Kidney (tissue), 14 donors: Measurements from ENCODE around the gene STEAP2. TPM values are rescaled to one million over a fixed set of nuclear protein-coding genes. Genes with fewer than 3 reads are reported as not detected.
A peak's percentile ranks its signal among the peaks of the same experiment; 100 is the strongest.

Experiments used
- DNase-seq, 5 donors: peaks; one replicate each; pipeline ENCODE4 v3.0.0-alpha.2; 2013 to 2020
- FAIRE-seq: peaks from 2 replicates; lab custom pipeline; 2012; peaks lifted over from hg19 to GRCh38; lab: Jason Lieb, UNC
- H3K27ac ChIP-seq, 2 donors: one replicate each; pipeline ENCODE4 v1.7.0; 2013; ENCODE audit warnings: low read depth in 2 of 2, low read length in 2 of 2, inconsistent platforms in 1 of 2
- H3K27me3 ChIP-seq: one replicate; pipeline ENCODE4 v1.7.1; 2013; ENCODE audit warnings: low read length, inconsistent platforms; ENCODE audit not compliant: control insufficient read depth, insufficient read depth
- H3K36me3 ChIP-seq, 3 donors: one replicate each; pipeline versions ENCODE4 v1.7.0 to v1.7.1; 2013; ENCODE audit warnings: low read length in 3 of 3, control low read depth in 1 of 3, inconsistent platforms in 1 of 3; ENCODE audit not compliant: insufficient read depth in 3 of 3, control insufficient read depth in 2 of 3
- H3K4me1 ChIP-seq, 3 donors: one replicate each; pipeline versions ENCODE4 v1.7.0 to v1.7.1; 2013; ENCODE audit warnings: low read length in 3 of 3, inconsistent platforms in 1 of 3, low read depth in 1 of 3; ENCODE audit not compliant: control insufficient read depth in 2 of 3, insufficient read depth in 2 of 3
- H3K4me3 ChIP-seq, 3 donors: one replicate each; pipeline versions ENCODE4 v1.7.0 to v1.8.1; 2013; ENCODE audit warnings: low read length in 3 of 3, control low read depth in 1 of 3, inconsistent platforms in 1 of 3
- H3K9ac ChIP-seq, 3 donors: one replicate each; pipeline versions ENCODE4 v1.7.0 to v1.7.1; 2013; ENCODE audit warnings: low read length in 3 of 3, control low read depth in 1 of 3, inconsistent platforms in 1 of 3
- H3K9me3 ChIP-seq, 3 donors: one replicate each; pipeline versions ENCODE4 v1.7.0 to v1.7.1; 2013; ENCODE audit warnings: low read length in 3 of 3, control low read depth in 1 of 3, inconsistent platforms in 1 of 3; ENCODE audit not compliant: control insufficient read depth in 2 of 3, insufficient read depth in 1 of 3
- intact Hi-C: fragments of 100-400 bp; cut with DNase I; formaldehyde crosslinking; loops from one replicate; pipeline ENCODE4 v1.11.1; 2022
- polyA plus RNA-seq: library from polyadenylated mRNA; stranded (reverse); fragments of 350-450 nt; fragmentation: Illumina TruSeq; extraction: RNeasy Lipid Tissue Mini Kit (QIAGEN cat#74804); gene quantifications from one replicate; pipeline ENCODE4 v1.2.3, GENCODE V29; 2014; ENCODE audit warnings: low read depth, low replicate concordance; ENCODE audit not compliant: insufficient read depth
- total RNA-seq: library from RNA; stranded (reverse); fragmentation: NEBNext Ultra II Directional; extraction: Animal tissue kit (Norgen Biotek cat#: 25700); gene quantifications from one replicate; pipeline ENCODE4 v1.2.1, GENCODE V29; 2021
- TF ChIP-seq, protein P1 (sequence below): IDR thresholded peaks from 3 replicates; pipeline ENCODE4 v1.5.1; 2012; ENCODE audit warnings: mild to moderate bottlenecking, moderate library complexity, borderline replicate concordance; ENCODE audit not compliant: insufficient read depth; ENCODE audit errors: extremely low read depth
- donor health status: control.
- donor health status: control.
- donor health status: control.
- donor health status: control.
- donor health status: control.
- donor health status: DM: yes; HTN: yes; CAD: no.
- donor health status: Normal renal cell carcinoma (clear cell type).

STEAP2 gene
- total and polyA plus RNA-seq, 2 donors from 2014 or later, result 8.9 to 15.8 TPM

DNA sequence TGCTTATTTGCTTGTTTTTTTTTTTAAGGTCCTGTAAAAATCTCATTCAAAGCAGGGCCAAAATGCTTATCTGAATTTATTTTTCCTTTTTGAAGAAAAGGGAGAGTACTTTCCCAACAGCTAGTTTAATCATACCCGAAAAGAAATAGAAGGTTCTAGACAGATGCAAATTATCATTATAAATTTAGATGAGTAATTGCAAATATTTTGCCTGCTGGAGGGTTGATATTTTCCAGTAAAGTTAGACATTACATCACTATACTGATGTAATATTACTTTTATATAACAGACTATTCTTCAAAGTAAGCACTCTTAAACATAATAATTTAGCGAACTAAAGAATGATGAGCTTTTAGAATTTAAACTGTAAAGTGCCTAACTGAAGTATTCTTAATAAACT is 19.3 kb downstream of the STEAP2 start:
- DNase-seq, result no peak
- no peak overlapping the region for H3K4me3 ChIP-seq
- TF ChIP-seq, protein P1, sequence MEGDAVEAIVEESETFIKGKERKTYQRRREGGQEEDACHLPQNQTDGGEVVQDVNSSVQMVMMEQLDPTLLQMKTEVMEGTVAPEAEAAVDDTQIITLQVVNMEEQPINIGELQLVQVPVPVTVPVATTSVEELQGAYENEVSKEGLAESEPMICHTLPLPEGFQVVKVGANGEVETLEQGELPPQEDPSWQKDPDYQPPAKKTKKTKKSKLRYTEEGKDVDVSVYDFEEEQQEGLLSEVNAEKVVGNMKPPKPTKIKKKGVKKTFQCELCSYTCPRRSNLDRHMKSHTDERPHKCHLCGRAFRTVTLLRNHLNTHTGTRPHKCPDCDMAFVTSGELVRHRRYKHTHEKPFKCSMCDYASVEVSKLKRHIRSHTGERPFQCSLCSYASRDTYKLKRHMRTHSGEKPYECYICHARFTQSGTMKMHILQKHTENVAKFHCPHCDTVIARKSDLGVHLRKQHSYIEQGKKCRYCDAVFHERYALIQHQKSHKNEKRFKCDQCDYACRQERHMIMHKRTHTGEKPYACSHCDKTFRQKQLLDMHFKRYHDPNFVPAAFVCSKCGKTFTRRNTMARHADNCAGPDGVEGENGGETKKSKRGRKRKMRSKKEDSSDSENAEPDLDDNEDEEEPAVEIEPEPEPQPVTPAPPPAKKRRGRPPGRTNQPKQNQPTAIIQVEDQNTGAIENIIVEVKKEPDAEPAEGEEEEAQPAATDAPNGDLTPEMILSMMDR, result no peak
- intact Hi-C loops, result no loop called here
- no peak overlapping the region for H3K27ac ChIP-seq
- H3K9ac ChIP-seq, result no peak overlapping the region
- FAIRE-seq, result peak; percentile 32
- H3K9me3 ChIP-seq, result no peaks in the 10 kb centered on the region
- H3K27me3 ChIP-seq, result no peaks in the 10 kb centered on the region
- no peaks in the 10 kb centered on the region for H3K4me1 ChIP-seq
- no peaks in the 10 kb centered on the region for H3K36me3 ChIP-seq

DNA sequence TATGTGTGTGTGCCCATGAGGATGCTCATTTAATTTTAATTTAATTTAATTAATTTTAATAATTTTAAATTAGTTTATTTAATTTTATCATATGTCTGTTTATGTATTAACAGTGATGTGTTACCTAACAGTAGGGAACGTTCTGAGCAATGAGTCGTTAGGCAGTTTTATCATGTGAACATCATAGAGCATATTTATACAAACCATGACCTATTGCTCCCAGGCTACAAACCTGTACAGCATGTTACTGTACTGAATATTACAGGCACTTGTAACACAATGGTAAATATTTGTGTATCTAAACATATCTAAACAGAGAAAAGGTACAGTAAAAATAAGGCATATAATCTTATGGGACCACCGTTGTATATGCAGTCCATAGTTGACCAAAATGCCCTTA is 19.8 kb downstream of the STEAP2 start:
- TF ChIP-seq, protein P1, result no peak
- H3K9ac ChIP-seq, result no peak overlapping the region
- H3K27ac ChIP-seq, result no peak overlapping the region
- H3K4me1 ChIP-seq, result no peaks in the 10 kb centered on the region
- no peaks in the 10 kb centered on the region for H3K27me3 ChIP-seq
- DNase-seq (no peak), FAIRE-seq (peak; percentile 6)
- no peak overlapping the region for H3K4me3 ChIP-seq
- no peaks in the 10 kb centered on the region for H3K9me3 ChIP-seq
- intact Hi-C loops, result no loop called here
- no peaks in the 10 kb centered on the region for H3K36me3 ChIP-seq

DNA sequence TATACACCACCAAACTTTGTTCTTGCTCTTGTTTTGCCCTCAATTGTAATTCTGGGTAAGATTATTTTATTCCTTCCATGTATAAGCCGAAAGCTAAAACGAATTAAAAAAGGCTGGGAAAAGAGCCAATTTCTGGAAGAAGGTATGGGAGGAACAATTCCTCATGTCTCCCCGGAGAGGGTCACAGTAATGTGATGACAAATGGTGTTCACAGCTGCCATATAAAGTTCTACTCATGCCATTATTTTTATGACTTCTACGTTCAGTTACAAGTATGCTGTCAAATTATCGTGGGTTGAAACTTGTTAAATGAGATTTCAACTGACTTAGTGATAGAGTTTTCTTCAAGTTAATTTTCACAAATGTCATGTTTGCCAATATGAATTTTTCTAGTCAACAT is 20.9 kb downstream of the STEAP2 start:
- FAIRE-seq (no peak), DNase-seq (no peak)
- H3K27ac ChIP-seq, result no peak overlapping the region
- intact Hi-C loops, result no loop called here
- no peaks in the 10 kb centered on the region for H3K4me1 ChIP-seq
- no peak overlapping the region for H3K9ac ChIP-seq
- H3K36me3 ChIP-seq, result no peaks in the 10 kb centered on the region
- H3K27me3 ChIP-seq, result no peaks in the 10 kb centered on the region
- H3K9me3 ChIP-seq, result no peaks in the 10 kb centered on the region
- TF ChIP-seq, protein P1, result no peak
- H3K4me3 ChIP-seq, result no peak overlapping the region

GRCh38 chr7:90233569-90233968 is 22.0 kb downstream of the STEAP2 start:
- FAIRE-seq, result no peak
- Histone ChIP-seq H3K4me3 (no peak overlapping the region), H3K27ac (no peak overlapping the region), H3K9ac (no peak overlapping the region), H3K4me1 (no peaks in the 10 kb centered on the region), H3K9me3 (no peaks in the 10 kb centered on the region), H3K36me3 (no peaks in the 10 kb centered on the region), H3K27me3 (no peaks in the 10 kb centered on the region)
- intact Hi-C loops, result no loop called here
- no peak for DNase-seq
- TF ChIP-seq, protein P1, result no peak
